Neural cell (in vitro differentiated cells): Measurements from ENCODE around the gene SULT1C3.

Experiments
- EP300 ChIP-seq: fragments of 450-650 bp; conservative IDR thresholded peaks from 2 replicates; pipeline ENCODE4 v1.6.1; 2014; ENCODE audit warnings: antibody characterized with exemption, mild to moderate bottlenecking, moderate library complexity; ENCODE audit not compliant: poor library complexity, severe bottlenecking
- EZH2 ChIP-seq: fragments of 200-600, 300-800 bp; shearing (Covaris generic), sonication (generic); IDR thresholded peaks from 2 replicates; pipeline ENCODE4 v1.6.1; 2014; ENCODE audit warnings: antibody characterized with exemption, low read length, borderline replicate concordance, mild to moderate bottlenecking; ENCODE audit not compliant: insufficient read depth, poor library complexity, severe bottlenecking
- MXI1 ChIP-seq: fragments of 450-650 bp; conservative IDR thresholded peaks from 2 replicates; pipeline ENCODE4 v1.6.1; 2014; ENCODE audit warnings: antibody characterized with exemption, mild to moderate bottlenecking; ENCODE audit not compliant: poor library complexity, severe bottlenecking
- POLR2AphosphoS5 ChIP-seq: IDR thresholded peaks from 2 replicates; pipeline ENCODE4 v1.6.1; 2012
- RAD21 ChIP-seq: fragments of 450-650 bp; conservative IDR thresholded peaks from 2 replicates; pipeline ENCODE4 v1.6.1; 2014; ENCODE audit warnings: antibody characterized with exemption, mild to moderate bottlenecking, moderate library complexity
- SMC3 ChIP-seq: fragments of 450-650 bp; conservative IDR thresholded peaks from 2 replicates; pipeline ENCODE4 v1.6.1; 2014; ENCODE audit warnings: antibody characterized with exemption, mild to moderate bottlenecking, moderate library complexity; ENCODE audit not compliant: poor library complexity
- TAF1 ChIP-seq: IDR thresholded peaks from 2 replicates; pipeline ENCODE4 v1.6.1; 2012; ENCODE audit warnings: low read depth
- TF ChIP-seq, protein P1 (sequence below): fragments of 450-650 bp; IDR thresholded peaks from 2 replicates; pipeline ENCODE4 v1.5.1; 2014; ENCODE audit warnings: antibody characterized with exemption, mild to moderate bottlenecking, moderate library complexity; ENCODE audit not compliant: poor library complexity, severe bottlenecking
- TF ChIP-seq, protein P2 (sequence below): IDR thresholded peaks from 2 replicates; pipeline ENCODE4 v1.6.1; 2012; ENCODE audit warnings: borderline replicate concordance

DNA sequence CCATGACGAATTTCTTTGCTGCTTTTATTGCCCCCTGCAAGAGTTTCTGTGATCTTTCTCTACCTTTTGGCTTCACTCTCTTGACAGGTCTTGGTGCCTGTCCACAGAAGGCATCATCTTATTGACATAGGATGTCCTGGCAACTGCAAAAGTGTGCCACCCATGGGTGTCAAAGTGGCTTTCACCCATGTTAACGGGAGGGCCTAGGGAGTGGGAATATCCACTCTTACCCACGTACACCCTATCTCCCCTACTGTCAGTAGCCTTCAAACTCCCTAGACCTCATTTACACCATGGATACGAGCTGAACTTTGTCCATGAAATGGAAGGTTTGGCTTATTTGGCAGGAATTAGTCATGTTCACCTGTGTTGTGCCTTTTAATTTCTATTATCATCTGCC is 16.2 kb upstream of the SULT1C3 start:
- TF ChIP-seq, protein P1, sequence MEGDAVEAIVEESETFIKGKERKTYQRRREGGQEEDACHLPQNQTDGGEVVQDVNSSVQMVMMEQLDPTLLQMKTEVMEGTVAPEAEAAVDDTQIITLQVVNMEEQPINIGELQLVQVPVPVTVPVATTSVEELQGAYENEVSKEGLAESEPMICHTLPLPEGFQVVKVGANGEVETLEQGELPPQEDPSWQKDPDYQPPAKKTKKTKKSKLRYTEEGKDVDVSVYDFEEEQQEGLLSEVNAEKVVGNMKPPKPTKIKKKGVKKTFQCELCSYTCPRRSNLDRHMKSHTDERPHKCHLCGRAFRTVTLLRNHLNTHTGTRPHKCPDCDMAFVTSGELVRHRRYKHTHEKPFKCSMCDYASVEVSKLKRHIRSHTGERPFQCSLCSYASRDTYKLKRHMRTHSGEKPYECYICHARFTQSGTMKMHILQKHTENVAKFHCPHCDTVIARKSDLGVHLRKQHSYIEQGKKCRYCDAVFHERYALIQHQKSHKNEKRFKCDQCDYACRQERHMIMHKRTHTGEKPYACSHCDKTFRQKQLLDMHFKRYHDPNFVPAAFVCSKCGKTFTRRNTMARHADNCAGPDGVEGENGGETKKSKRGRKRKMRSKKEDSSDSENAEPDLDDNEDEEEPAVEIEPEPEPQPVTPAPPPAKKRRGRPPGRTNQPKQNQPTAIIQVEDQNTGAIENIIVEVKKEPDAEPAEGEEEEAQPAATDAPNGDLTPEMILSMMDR: no peak
- TF ChIP-seq, protein P2, sequence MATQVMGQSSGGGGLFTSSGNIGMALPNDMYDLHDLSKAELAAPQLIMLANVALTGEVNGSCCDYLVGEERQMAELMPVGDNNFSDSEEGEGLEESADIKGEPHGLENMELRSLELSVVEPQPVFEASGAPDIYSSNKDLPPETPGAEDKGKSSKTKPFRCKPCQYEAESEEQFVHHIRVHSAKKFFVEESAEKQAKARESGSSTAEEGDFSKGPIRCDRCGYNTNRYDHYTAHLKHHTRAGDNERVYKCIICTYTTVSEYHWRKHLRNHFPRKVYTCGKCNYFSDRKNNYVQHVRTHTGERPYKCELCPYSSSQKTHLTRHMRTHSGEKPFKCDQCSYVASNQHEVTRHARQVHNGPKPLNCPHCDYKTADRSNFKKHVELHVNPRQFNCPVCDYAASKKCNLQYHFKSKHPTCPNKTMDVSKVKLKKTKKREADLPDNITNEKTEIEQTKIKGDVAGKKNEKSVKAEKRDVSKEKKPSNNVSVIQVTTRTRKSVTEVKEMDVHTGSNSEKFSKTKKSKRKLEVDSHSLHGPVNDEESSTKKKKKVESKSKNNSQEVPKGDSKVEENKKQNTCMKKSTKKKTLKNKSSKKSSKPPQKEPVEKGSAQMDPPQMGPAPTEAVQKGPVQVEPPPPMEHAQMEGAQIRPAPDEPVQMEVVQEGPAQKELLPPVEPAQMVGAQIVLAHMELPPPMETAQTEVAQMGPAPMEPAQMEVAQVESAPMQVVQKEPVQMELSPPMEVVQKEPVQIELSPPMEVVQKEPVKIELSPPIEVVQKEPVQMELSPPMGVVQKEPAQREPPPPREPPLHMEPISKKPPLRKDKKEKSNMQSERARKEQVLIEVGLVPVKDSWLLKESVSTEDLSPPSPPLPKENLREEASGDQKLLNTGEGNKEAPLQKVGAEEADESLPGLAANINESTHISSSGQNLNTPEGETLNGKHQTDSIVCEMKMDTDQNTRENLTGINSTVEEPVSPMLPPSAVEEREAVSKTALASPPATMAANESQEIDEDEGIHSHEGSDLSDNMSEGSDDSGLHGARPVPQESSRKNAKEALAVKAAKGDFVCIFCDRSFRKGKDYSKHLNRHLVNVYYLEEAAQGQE: no peak
- TF ChIP-seq EZH2 (no peak), POLR2AphosphoS5 (no peak), TAF1 (no peak), RAD21 (no peak), EP300 (no peak), SMC3 (no peak), MXI1 (no peak)
